Endothelial cell of umbilical vein (primary cell): Measurements from ENCODE around the gene TRAK1. TPM values are rescaled to one million over a fixed set of nuclear protein-coding genes. Genes with fewer than 3 reads are reported as not detected.

ENCODE experiments used
- BruUV-seq: library from RNA; stranded (reverse); fragments of 400-500 nt; replicated peaks from 2 replicates; lab custom pipeline; 2021; lab: Mats Ljungman, UMichigan
- CTCF ChIA-PET: fragments of 300-600, 350-600 bp; sonication (Branson Sonifier 250); formaldehyde crosslinking; loops from one replicate; lab custom pipeline; 2021; ENCODE audit warnings: antibody characterized with exemption, inconsistent platforms; lab: Charles Lee
- POLR2A ChIA-PET: fragments of 300-600, 350-600 bp; sonication (Branson Sonifier 250); formaldehyde crosslinking; loops from one replicate; lab custom pipeline; 2021; ENCODE audit warnings: antibody characterized with exemption, inconsistent platforms; lab: Charles Lee
- DNase-seq: peaks from one replicate; pipeline ENCODE4 v3.0.0-alpha.2; 2011; ENCODE audit warnings: low read depth, low spot score
- FAIRE-seq: peaks from 2 replicates; lab custom pipeline; 2011; peaks lifted over from hg19 to GRCh38; lab: Jason Lieb, UNC
- H2AFZ ChIP-seq: 2 replicates; pipeline ENCODE4 v1.6.0; 2012; ENCODE audit warnings: low read depth, low read length, control low read depth, inconsistent platforms
- H3K27ac ChIP-seq: 2 replicates; pipeline ENCODE4 v1.5.1; 2011; ENCODE audit warnings: low read depth, mild to moderate bottlenecking, control low read depth, low read length, moderate library complexity; ENCODE audit not compliant: insufficient read depth
- H3K27me3 ChIP-seq, 2 experiments: 2 replicates each; pipeline versions ENCODE4 v1.6.0 to v1.6.1; 2011; ENCODE audit warnings: low read length in 2 of 2, mixed read lengths in 1 of 2; ENCODE audit not compliant: control insufficient read depth in 2 of 2, insufficient read depth in 2 of 2
- H3K36me3 ChIP-seq, 2 experiments: 2 replicates in 1 of 2; 3 replicates in 1 of 2; pipeline ENCODE4 v1.5.1; 2011; ENCODE audit warnings: low read length in 2 of 2, mild to moderate bottlenecking in 1 of 2, moderate library complexity in 1 of 2; ENCODE audit not compliant: control insufficient read depth in 2 of 2, insufficient read depth in 2 of 2; ENCODE audit errors: extremely low read depth in 1 of 2
- H3K4me1 ChIP-seq: 3 replicates; pipeline ENCODE4 v1.5.1; 2011; ENCODE audit warnings: mild to moderate bottlenecking, low read length; ENCODE audit not compliant: control insufficient read depth, insufficient read depth; ENCODE audit errors: extremely low read depth
- H3K4me2 ChIP-seq: 2 replicates; pipeline ENCODE4 v1.6.1; 2011; ENCODE audit warnings: low read length, control low read depth, mixed read lengths; ENCODE audit not compliant: insufficient read depth
- H3K4me3 ChIP-seq, 3 experiments: fragments of 200-600 bp in 1 of 3; sonication (generic), shearing (Covaris generic) in 1 of 3; replicated peaks in 1 of 3; 2 replicates each; pipeline ENCODE4 v1.5.1; 2011 to 2016; ENCODE audit warnings: control low read depth in 3 of 3, low read length in 3 of 3, mild to moderate bottlenecking in 2 of 3, inconsistent platforms in 1 of 3, low read depth in 1 of 3, moderate library complexity in 1 of 3; ENCODE audit not compliant: insufficient read depth in 1 of 3
- H3K79me2 ChIP-seq: 2 replicates; pipeline ENCODE4 v1.6.0; 2012; ENCODE audit warnings: low read length, inconsistent platforms; ENCODE audit not compliant: control insufficient read depth, insufficient read depth
- H3K9ac ChIP-seq: replicated peaks from 2 replicates; pipeline ENCODE3; 2011; ENCODE audit warnings: low read length, control low read depth; ENCODE audit not compliant: insufficient read depth; ENCODE audit errors: extremely low read depth
- H3K9me1 ChIP-seq: replicated peaks from 3 replicates; pipeline ENCODE4 v1.6.0; 2011; ENCODE audit warnings: mild to moderate bottlenecking, low read length; ENCODE audit not compliant: control insufficient read depth, insufficient read depth; ENCODE audit errors: extremely low read depth
- H3K9me3 ChIP-seq: replicated peaks from 2 replicates; pipeline ENCODE4 v1.5.1; 2012; ENCODE audit warnings: low read length, inconsistent platforms; ENCODE audit not compliant: control insufficient read depth, insufficient read depth
- H4K20me1 ChIP-seq: replicated peaks from 2 replicates; pipeline ENCODE3; 2011; ENCODE audit warnings: mild to moderate bottlenecking, low read length; ENCODE audit not compliant: control insufficient read depth, insufficient read depth; ENCODE audit errors: extremely low read depth
- FOS ChIP-seq: IDR thresholded peaks from 2 replicates; pipeline ENCODE4 v1.6.1; 2011; ENCODE audit warnings: mild to moderate bottlenecking, low read length, moderate library complexity, borderline replicate concordance; ENCODE audit not compliant: insufficient read depth
- GATA2 ChIP-seq: IDR thresholded peaks from 2 replicates; pipeline ENCODE4 v1.7.0; 2011; ENCODE audit warnings: low read depth, mild to moderate bottlenecking, moderate library complexity, mixed read lengths, low read length; ENCODE audit not compliant: insufficient read length, insufficient read depth
- JUN ChIP-seq: IDR thresholded peaks from 2 replicates; pipeline ENCODE4 v1.6.1; 2011; ENCODE audit warnings: borderline replicate concordance, low read depth; ENCODE audit not compliant: insufficient read length, insufficient read depth
- MAX ChIP-seq: IDR thresholded peaks from 2 replicates; pipeline ENCODE4 v1.6.1; 2011; ENCODE audit not compliant: insufficient read depth, insufficient read length
- MYC ChIP-seq: IDR thresholded peaks from one replicate; pipeline ENCODE4 v1.6.1; 2011; ENCODE audit warnings: mild to moderate bottlenecking, low read depth, low read length
- POLR2AphosphoS5 ChIP-seq: IDR thresholded peaks from 2 replicates; pipeline ENCODE4 v1.6.1; 2012; ENCODE audit warnings: low read depth, mild to moderate bottlenecking, control low read depth, low read length, moderate library complexity; ENCODE audit not compliant: insufficient read depth
- dilution Hi-C: fragments of 300-500 bp; cut with MboI; formaldehyde crosslinking; loops from one replicate; pipeline ENCODE4 v1.15.0; 2019; ENCODE audit warnings: low sequenced_read_pairs; ENCODE audit not compliant: extremely low pct_ligation_motif_present
- intact Hi-C: fragments of 100-400 bp; cut with micrococcal nuclease; formaldehyde crosslinking; loops from one replicate; pipeline ENCODE4 v1.10.0; 2022
- polyA plus RNA-seq, 4 experiments: library from polyadenylated mRNA; depleted of rRNA in 3 of 4; stranded (reverse) in 3 of 4; unstranded in 1 of 4; fragments of >200 nt; gene quantifications; 2 replicates each; pipeline versions ENCODE4 v1.2.1 to v1.2.3, GENCODE V29; 2011 to 2012; ENCODE audit warnings: missing spikeins in 1 of 4
- total RNA-seq: library from RNA; stranded (reverse); gene quantifications from 2 replicates; pipeline ENCODE4 v1.2.3, GENCODE V29; 2021

Gene TRAK1
- total and polyA plus RNA-seq, 2 donors (not counting 3 experiments of a cell fraction or from before 2014, with no cell fraction given) = 38.5 to 59.6 TPM

DNA sequence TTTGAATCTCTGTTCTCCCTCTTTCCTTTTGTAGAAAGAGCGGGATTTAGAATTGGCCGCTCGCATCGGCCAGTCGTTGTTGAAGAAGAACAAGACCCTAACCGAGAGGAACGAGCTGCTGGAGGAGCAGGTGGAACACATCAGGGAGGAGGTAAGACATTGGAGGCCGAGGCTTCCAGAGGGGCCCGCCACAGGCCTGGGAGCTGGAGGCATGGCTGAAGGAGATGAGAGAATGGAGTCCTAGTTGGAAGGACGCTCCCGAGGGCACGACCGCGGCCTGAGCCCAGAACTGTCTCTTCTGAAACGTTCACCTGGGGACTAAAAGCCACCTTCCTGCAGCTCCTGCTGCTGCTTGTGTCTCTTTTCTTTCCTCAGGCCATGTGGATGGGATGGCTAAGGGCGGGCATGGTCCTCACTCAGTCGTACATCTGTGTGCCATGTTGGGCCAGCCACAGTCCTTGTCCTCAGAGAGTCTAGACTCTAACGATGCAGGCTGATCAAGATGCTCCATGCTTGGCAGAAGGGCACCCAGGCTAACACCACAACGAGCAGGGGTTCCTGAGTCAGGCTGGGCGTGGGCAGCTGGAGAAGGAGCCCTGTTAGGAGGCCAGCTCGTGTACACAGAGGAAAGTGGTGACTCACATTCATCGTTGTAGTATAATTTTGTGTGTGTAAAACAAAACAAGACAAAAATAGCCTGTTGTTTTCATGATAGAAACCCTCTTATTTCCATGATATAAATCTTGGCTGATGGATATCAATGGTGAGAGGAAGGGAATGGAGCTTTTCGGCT is 93.7 kb downstream of the TRAK1 start:
- TF ChIP-seq FOS = peak; percentile 85
- peak; percentile 68 for TF ChIP-seq MYC
- TF ChIP-seq POLR2AphosphoS5 = no peak
- TF ChIP-seq MAX = no peak
- peak; percentile 50 for TF ChIP-seq JUN
- TF ChIP-seq GATA2 = peak; percentile 48
- Histone ChIP-seq H3K27me3 (no peaks in the 10 kb centered on the region), H3K4me1 (peaks cover 21% of the 10 kb centered on the region), H3K27ac (peak overlapping the region; percentile 95), H3K9me1 (no peaks in the 10 kb centered on the region), H4K20me1 (no peaks in the 10 kb centered on the region), H3K9me3 (no peaks in the 10 kb centered on the region), H3K36me3 (peaks cover 0 to 7% of the 10 kb centered on the region in 2 experiments), H3K79me2 (peaks cover 16% of the 10 kb centered on the region), H3K4me2 (peak overlapping the region; percentile 32), H3K9ac (peak overlapping the region; percentile 62), H3K4me3 (no peak overlapping the region), H2AFZ (no peak overlapping the region)
- BruUV-seq = no TSS peak
- CTCF ChIA-PET = interaction anchor here (0.9 to 4.4 kb wide), 11 partner anchors 9 to 85 kb away, joined by 3 to 36 read pairs (median 4); no protein-coding TSS in a partner anchor
- POLR2A ChIA-PET = interaction anchor here (1.1 kb wide), 1 partner anchor 65 kb away, joined by 3 read pairs; no protein-coding TSS in a partner anchor
- dilution Hi-C loops = no loop called here
- peak; percentile 84 for DNase-seq
- FAIRE-seq = peak; percentile 93
- intact Hi-C loops = loop anchor here (1.0 to 2.0 kb wide), 3 partner anchors 24 to 222 kb away; partner anchors contain the start of gene ULK4
